ENCODE data around the gene PRTN3.

The PRTN3 gene, protein sequence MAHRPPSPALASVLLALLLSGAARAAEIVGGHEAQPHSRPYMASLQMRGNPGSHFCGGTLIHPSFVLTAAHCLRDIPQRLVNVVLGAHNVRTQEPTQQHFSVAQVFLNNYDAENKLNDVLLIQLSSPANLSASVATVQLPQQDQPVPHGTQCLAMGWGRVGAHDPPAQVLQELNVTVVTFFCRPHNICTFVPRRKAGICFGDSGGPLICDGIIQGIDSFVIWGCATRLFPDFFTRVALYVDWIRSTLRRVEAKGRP

DNA sequence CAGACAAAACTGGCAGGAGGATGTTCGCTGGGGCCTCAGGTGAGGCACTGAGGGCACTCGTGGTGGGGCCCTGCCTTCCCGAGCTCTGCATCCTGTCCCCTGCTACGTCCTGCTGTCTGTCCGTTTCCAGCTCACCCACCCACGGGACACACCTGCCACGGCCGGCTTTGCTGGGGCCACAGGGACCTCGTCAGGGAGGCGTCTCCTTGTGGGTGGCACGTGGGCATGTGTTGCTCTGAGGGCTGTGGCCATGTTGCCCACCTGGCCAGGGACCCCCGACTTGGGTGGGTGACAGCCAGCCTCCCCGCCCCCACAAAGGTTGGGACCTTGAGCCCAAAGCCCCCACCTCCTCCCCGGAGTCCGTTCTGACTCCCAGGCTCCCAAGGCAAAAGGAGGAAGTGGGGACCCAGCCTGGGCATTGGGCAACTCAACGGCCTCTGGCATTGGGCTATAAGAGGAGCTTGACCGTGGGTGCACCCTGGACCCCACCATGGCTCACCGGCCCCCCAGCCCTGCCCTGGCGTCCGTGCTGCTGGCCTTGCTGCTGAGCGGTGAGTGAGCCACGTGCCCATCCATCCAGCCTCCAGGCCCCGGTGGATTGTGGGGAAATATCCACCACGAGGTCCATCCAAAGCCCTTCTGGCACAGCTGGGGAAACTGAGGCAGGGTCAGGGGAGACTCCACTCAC lies at the start of gene PRTN3:
TSS of gene PRTN3 (plus strand) at position 481 of the 688 bp plus-strand sequence. CDS start at position 491, 10 bp downstream.
- no peak for DNase-seq

DNA sequence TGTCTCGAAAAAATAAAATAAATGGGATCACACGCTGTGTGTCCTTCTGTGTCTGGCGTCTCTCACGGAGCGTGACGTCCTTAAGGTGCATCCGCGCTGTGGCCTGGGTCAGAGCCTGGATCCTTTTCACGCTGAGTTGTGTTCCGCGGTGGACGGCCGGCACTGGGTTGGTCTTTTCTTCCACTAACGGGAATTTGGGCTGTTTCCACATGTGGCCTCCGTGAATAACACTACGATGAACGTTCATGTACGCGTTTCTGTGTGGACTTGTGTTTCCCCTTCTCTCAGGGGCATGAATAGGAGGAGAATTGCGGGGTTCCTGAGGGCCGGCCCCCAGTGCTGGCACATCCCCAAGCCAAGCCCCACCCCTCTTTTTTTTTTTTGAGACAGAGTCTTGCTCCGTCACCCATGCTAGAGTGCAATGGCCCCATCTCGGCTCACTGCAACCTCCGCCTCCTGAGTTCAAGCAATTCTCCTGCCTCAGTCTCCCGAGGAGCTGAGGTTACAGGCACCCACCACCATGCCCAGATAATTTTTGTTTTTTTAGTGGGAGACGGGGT lies 49.7 kb upstream of the PRTN3 start:
- DNase-seq: no peak

DNA sequence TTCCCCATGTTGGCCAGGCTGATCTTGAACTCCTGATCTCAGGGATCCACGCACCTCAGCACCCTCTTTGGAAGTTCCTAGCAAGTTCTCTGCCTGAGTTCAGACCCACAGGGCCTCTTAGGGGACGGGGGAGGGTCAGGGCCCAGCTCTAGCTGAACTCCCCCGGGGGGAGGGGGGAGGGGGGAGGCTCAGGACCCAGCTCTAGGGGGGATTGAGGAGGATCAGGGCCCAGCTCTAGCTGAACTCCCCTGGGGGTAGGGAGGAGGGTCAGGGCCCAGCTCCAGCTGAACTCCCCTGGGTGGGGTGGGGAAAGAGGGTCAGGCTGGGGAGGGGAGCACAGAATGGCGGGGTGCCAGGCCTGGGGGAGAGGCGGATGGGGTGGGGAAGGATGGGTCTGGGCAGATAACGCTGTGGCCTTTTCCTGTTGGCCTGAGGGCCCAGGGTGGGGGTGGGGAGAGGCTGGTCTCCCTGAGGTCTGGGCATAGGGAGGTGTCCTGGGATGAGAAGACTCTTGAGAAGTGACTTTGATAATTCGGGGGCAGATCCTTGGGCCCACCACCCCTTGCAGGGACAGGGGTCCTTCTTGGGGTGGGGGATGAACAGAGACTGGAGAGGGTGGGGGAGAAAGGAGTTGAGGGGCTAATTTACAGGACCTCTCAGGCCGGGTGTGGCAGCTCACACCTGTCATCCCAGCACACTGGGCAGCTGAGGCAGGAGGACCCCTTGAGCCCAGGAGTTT lies 49.1 kb upstream of the PRTN3 start:
- DNase-seq: no peak

DNA sequence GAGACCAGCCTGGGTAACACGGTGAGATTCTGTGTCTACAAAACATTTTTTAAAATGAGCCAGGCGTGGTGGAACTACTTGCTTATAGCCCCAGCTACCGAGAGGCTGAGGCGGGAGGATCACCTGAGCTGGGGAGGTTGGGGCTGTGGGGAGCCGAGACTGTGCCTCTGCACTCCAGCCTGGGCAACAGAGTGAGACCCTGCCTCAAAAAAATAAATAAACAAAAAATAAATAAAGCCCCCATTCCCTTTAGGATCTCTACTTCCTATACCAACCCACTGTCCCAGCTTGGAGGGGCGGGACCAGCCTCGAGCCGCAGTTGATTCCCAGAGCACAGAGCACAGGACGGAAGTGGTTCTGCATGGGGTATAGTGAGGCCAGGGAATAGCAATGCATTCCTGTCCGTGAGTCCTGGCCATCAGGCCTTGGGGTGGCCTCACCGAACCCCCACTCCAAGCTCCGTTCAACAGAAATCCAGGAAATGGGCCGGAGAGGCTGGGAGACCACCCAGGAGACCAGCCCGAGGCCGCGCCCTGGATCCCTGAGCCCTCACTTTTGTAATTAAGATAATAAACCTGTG lies 48.4 kb upstream of the PRTN3 start:
- no peak for DNase-seq

DNA sequence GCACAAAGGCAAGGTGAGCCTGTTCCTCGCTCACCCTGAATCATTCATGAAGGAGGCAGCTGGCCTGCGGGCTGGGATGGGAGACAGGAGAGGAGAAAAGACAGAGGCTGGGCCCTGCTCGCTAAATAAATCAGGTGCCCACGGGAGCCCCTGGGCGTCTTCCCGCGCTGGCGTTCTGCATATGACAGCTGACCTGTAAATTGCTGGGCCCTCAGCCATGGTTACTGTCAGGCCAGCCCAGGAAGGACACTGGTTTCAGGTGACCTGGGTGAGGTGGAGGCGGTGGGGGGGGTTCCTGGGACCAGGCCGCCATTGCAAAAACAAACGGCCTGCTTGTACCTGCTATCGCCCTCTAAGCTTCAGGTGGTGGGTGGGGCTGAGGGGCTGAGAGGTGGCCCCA lies 47.0 kb upstream of the PRTN3 start:
- DNase-seq: no peak

DNA sequence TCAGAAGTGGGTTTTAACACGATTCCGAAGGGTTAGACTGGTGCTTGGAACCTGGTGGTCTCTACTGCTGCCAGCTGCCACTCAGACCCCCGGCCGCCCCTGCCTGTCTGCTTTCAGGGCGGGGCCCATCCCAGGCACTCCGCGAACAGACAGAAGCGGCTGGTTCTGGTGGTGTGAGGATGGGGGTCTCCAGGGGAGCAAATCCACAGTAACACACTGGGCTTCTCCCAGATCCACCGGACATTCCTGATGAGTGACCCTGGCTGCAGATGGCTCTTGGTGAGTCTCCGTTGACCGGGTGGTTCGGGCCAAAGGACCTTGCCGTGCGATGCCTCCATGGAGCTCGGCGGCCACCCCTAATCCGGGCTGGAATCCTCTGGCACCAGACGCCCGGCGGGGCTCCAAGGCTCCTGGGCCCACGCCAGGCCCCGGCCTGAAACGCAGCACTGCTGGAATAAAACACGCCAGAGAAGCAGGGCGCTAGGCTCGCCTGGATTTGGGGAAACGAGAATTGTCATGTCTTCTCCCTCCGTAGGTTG lies 45.7 kb upstream of the PRTN3 start:
- no peak for DNase-seq

DNA sequence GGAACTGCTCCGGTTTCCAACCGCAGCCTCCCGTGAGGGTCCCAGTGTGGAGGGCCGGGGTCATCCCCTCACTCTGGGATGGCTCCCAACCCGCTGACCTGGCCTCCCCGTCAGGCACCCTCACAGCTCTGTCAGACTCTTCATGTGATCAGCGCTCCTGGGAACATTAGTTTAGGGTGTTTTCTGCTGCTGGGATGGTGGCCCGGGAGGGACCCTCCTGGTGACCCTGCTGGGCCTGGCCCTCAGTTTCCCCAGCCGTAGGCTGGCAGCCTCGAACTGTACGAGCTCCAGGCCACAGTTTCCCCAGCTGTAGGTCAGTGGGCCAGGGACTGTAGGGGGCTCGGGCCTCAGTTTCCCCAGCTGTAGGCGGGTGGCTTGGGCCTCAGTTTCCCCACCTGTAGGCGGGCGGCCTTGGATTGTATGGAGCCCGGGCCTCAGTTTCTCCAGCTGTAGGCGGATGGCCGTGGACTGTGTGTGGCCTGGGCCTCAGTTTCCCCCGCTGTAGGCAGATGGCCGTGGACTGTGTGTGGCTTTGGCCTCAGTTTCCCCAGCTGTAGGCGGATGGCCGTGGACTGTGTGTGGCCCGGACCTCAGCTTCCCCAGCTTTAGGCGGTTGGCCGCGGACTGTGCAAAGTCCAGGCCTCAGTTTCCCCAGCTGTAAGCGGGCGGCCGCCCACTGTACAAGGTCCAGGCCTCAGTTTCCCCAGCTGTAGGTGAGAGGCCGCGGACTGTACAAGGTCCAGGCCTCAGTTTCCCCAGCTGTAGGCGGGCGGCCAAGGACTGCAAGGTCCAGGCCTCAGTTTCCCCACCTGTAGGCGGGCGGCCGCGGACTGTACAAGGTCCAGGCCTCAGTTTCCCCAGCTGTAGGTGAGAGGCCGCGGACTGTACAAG lies 44.9 kb upstream of the PRTN3 start:
- DNase-seq: no peak

DNA sequence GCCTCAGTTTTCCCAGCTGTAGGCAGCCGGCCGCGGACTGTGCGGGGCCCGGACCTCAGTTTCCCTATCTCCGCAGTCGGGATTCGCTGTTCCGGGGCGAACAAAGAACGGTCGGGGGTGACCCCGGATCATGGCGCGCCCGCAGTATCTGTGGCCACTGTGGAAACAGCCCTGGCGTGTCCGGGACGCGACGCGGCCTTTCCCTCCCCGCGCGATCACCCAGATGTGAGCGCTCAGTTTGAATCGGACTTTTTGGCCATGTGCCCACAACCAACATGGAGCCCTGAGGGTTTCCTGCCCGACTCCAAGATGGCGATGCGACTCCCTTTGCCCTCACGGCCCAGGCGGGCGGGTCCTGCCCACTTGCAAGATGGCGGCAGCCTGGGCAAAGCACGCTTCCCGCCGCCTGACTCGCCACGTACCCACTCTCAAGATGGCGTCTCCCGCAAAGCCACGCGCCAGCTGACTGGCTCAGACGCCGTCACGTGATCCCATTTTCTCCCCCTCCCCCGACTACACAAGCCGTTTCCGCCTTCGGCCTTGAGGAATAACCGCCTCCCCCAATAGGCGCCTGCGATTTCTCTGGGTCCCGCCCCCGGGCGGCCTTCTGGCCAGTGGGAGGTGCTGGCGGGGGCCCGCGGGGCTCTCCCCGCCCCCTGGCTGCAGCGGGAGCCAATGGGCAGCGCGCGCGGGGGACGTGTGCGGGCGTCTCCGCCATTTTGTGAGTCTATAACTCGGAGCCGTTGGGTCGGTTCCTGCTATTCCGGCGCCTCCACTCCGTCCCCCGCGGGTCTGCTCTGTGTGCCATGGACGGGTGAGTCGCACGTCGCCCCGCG lies 43.9 kb upstream of the PRTN3 start, which contains the start of gene PTBP1:
TSS of gene PTBP1 (plus strand) at position 761 of the 836 bp plus-strand sequence. CDS start at position 807, 46 bp downstream.
- DNase-seq: peak; percentile 100

DNA sequence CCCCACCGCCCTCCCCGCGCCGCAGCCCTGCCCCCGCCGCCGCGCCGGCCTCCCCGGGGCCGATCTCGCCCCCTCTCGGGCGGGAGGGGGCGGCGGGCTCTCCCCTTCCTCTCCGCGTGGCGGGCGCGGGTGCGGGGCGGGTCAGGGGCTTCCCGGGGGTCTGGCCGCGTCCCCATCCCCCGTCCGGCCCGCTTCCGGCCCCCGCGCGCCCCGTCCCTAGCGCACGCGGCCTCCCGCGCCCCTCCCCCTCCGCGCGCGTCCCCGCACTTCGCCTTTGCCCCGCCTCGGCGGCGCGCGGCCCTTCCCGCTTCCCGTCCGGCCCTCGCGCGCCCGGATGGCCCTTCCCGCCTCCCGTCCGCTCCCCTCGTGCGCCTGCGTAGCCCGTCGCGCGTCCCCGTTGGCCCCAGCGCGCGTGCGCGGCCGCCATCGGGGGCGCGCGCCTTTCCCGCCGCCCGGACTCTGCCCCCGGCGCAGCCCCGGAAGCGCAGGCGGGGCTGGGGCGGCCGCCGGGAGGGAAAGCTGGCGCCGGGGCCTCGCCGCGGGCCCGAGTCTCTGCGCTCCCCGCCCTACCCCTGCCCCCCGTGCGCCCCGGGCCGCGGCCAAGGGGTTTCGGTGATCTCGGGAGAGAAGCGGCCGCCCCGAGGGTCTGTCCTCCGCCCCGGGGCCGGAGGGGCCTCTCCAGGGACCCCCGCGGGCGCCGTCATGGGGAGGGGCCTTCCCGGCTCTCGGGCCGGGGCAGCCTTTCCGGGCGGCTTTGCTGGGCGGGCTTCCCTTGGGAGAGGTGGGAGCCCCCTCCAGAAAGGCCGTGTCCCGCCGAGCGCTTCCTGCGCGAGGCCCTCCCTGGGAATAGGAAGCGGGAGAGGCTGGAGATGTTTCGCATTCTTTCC lies 43.0 kb upstream of the PRTN3 start:
- peak; percentile 89 for DNase-seq

DNA sequence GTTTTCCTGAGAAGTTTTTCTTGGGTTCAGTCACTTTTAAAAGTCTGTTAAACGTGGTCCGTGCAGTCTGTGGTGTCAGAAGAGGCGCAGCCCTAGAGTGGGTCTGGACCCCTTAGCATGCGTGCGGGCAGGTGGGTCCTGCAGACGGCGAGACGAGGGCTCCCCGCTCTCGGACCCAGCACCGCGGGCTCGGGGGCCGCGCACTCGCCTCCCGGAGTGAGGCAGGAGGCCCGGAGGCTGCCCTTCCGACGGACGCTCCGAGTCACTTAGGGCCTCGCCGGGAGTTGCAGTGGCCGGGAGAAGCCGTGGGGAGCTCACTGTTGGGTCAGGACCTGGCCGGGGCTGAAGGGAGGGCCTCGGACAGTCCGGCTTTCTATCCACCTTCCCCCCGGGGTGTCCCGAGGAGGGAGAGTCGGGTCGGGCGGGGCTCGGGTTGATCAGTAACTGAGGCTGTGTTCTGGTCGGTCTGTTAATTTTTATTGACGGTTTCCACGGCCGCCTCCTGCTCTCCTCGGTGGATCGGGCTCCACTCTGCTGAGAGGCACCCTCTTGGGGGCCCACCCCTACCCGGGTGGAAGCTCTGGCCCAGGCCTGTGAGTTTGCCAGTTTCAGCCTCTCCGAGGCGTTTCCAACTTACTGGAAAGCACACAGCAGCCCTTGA lies 42.3 kb upstream of the PRTN3 start:
- DNase-seq: no peak

DNA sequence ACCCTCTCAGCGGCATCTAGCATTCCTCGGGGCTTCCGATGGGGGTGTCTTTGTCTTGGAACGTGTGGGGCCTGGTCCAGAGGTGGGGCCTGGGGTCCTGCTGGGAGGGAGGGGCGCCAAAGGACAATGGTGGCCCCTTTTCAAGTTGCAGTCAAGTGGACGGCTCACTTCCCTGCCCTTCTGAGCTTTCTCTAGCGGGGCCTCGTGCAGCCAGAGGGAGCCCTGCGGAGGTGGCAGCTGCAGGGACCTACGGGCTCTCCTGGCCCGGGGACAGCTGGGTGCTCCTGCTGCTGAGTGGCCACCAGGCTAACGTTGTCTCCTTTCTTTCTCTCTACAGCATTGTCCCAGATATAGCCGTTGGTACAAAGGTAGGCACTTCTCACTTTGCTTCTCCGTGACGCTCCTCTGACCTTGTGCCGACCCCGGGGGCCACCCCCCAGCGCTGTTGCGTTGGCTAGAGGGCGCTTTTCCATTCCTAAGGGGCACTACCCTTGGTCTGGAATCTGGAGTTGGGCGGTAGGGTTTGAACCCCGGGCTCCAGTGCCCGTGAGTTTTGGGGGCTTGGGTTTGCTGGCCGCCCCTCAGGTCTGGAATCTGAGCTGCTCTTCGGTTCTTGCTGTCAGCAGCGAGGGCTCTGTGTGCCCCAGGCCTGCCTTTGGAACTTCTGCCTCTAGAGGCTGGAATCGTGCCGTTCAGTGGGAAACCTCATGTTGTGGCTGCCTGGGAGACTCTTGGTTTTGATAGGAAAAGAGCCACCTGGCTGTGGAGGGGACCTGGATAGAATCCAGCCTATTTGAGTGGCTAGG lies 41.5 kb upstream of the PRTN3 start:
- DNase-seq: peak; percentile 66

DNA sequence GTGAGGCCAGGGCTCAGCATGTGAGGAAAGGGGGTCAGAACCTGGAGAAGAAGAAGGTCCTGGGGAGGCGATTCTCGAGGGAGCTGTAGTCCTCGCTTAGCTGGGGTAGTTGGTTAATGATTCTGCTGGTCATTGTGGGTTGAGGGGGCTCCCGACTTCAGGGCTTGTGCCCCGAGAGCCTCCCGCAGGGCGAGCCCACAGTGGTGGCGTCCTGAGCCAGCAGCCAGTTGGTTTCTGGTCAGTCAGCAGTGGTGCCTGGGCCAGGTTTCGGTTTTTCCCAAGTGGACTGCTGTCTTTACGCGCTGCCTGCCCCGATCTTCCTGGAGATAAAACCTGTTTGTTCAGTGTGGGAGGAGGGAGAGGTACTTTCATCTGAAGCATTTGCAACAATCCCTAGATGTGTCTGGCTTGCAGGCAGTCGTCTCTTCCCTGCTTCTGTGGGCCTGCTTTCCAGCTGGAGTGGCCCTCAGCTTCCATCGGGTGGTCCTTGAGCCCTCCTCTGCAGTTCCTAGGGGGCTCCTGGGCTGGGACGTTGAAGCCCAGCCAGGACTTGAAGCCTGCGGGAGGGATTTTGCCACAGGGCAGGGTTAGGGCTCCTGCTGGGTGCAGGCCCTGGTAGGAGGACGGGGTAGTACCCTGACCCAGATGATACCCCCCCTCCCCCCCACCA lies 40.3 kb upstream of the PRTN3 start:
- no peak for DNase-seq

DNA sequence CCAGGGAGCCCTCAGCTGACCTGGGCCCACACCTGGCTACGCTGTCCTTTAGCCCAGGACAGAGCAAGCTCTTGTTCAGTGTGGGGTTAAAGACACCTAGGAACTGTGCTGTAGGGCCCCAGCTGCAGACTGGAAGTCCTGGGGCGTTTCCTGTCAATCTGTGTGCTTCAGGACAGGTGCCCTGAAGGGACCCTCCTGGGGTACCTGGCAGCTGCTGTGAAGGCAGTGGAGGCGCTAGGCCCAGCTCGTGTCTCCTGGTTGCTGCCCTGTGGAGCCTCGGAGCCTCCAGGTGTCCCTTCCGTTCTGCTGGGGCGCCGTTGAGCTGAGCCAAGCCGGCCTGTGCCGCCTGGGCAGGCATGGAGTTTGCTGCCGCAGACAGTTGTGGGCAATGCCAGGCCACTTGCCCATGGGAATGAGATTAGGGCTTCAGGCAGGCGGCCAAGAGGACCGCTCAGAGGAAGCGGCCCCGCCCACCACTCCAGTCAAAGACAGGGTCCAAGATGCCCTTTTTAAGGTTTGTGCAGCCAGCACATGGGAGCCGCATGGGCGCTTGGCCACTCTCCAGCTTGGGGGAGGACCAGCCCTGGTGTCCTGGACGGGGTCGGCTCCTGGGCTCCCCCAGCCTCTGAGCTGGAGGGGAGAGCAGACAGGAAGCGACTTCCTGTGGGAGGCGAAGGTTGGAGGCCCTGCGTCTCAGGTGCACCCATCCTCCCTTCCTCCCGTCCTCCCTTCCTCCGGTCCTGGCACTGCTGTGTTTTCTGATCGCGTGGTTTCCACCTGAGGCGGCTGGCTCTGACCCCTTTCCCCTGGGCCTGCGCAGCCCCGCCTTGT lies 39.6 kb upstream of the PRTN3 start:
- no peak for DNase-seq

DNA sequence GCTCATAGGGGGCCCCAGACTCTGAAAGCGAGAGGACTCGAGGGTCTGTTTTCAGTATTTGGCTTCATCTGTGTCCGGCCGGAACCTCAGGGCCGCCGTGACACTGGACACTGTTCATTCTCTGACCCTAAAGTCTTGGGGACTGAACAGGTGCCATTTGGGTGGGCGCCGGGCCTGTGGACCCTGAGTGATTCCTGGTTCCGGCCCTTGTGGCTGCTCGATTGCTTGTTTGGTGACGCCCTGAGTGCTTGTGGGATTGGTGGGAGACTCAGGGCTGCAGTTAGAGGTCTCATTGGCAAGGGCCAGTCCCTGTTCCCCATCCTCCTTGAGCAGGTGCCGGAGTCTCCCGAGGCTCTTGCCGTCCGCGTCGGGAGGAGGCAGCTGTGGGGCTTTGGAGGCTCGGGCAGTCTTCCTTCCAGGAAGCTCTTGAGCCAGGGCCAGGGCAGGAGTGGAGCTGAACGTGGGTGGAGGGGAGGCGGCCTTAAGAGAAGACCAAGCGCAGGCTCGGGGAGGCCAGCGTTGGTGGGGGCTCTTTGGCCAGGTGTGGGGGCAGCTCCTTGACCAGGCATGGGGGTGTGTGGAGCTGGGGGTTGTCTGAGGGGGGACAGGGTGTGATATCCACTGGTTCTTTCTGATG lies 38.8 kb upstream of the PRTN3 start:
- no peak for DNase-seq

DNA sequence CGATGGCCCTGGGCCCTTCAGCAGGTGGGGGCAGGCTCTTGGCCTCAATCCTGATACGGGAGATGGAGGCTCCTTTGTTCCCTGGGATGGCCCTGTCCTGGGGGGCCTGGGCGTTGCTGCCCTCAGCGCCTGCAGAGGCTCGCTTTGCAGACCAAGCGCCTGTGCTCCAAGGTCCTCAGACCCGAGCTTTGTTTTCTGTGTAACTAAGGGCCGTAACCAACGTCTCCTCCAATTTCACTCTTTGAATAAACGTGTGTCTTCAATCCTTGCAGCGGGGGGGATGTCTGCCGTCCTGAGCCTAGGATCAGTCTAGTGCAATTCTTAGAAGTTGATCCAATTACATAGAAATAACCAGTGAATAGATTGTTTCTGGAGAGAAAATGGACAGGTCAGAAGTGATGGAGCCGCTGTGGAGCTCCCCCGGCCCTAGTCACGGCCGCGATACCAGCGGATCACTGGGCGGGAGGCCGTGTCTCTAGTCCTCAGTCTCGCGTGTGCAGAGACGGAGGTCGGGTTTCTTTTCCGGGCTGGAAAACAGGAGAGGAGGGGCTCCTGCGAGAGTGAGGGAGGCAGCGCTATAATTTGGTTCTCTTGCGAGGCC lies 38.2 kb upstream of the PRTN3 start:
- DNase-seq: no peak

DNA sequence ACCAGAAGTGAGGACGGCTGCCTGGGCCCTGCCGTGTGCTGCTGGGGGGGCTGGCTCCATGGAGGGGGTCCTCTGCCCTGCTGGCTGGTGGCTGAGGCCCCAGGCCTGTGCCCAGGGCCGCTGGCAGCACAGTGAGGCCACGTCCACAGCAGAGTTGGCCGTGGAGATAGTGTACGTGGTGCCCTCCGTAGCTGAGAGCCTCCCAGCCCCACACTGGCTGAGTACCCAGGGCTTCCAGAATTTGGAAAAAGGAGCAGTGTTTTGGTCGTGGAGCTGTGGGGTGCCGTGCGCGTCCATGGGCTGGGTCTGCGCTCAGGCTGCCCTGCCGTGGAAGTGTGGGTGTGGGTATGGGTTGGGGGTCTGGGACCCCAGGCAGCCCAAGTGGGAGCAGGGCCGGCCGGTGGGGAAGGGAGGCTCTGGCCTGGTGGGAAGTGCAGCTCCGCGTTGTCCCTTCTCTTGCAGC lies 37.7 kb upstream of the PRTN3 start:
- DNase-seq: no peak
